ENCODE data around the gene CSN3. TPM values are rescaled to one million over a fixed set of nuclear protein-coding genes. Genes with fewer than 3 reads are reported as not detected.

CSN3 gene
- polyA plus RNA-seq, 1 of the 3 experiments (the other 2 are of a cell fraction), result not detected

GRCh38 chr4:70251250-70251944 lies 9.0 kb downstream of the CSN3 start:
- TF ChIP-seq USF2 (IDR thresholded peaks at IDR 0.05; ENCODE audit: borderline replicate concordance, low read depth, low read length) (no peak), PBX3 (IDR thresholded peaks at IDR 0.05) (no peak), SIN3A (IDR thresholded peaks at IDR 0.05; ENCODE audit: borderline replicate concordance, low read depth, low read length) (no peak), FOXM1 (IDR thresholded peaks at IDR 0.05; ENCODE audit: low read depth) (no peak), USF1 (IDR thresholded peaks at IDR 0.05; ENCODE audit: borderline replicate concordance, low read depth) (no peak), GABPA (IDR thresholded peaks at IDR 0.05; ENCODE audit: low read depth) (no peak), IRF3 (IDR thresholded peaks at IDR 0.05; ENCODE audit: low read depth, low read length) (no peak), YY1 (IDR thresholded peaks at IDR 0.05; ENCODE audit: low read depth) (no peak), RFX5 (IDR thresholded peaks at IDR 0.05; ENCODE audit: low read length) (no peak), RCOR1 (IDR thresholded peaks at IDR 0.05; ENCODE audit: low read length) (no peak), EZH2phosphoT487 (IDR thresholded peaks at IDR 0.05; ENCODE audit: borderline replicate concordance, low read depth) (no peak), REST (IDR thresholded peaks at IDR 0.05; ENCODE audit: low read depth, low read length) (no peak), ZBTB33 (IDR thresholded peaks at IDR 0.05; ENCODE audit: borderline replicate concordance, low read depth) (no peak), TCF12 (IDR thresholded peaks at IDR 0.05) (no peak), MAX (IDR thresholded peaks at IDR 0.05; ENCODE audit: low read depth) (no peak), CTCF (IDR thresholded peaks at IDR 0.05) (no peak), POLR2AphosphoS5 (IDR thresholded peaks at IDR 0.05; ENCODE audit: low read depth, low read length) (no peak), RAD21 (IDR thresholded peaks at IDR 0.05; ENCODE audit: low read length) (no peak)
- no peak overlapping the region for H3K4me3 ChIP-seq (ENCODE audit: low read depth in 2 of 2, low read length in 1 of 2)
- H4K20me1 ChIP-seq (ENCODE audit: insufficient read depth), result no peaks in the 10 kb centered on the region
- DNase-seq, result no peak
- WGBS (ENCODE audit: low lambda C conversion rate), result 5% methylated on average over 3 of the region's 3 CpGs
- no peak overlapping the region for H3K9ac ChIP-seq
- H3K36me3 ChIP-seq (replicated peaks in 1 of 2; ENCODE audit: control insufficient read depth in 1 of 2, insufficient read depth in 2 of 2, low read length in 1 of 2), result no peaks in the 10 kb centered on the region
- H3K4me1 ChIP-seq (ENCODE audit: control insufficient read depth in 1 of 2, insufficient read depth in 2 of 2, low read depth in 1 of 2, low read length in 1 of 2), result no peaks in the 10 kb centered on the region
- no peaks in the 10 kb centered on the region for H3K9me2 ChIP-seq
- ChIA-PET POLR2A (no interaction called here), CTCF (interaction anchor here (0.8 kb wide), 1 partner anchor 18 kb away, joined by 3 read pairs; no protein-coding TSS in a partner anchor)
- H3K27ac ChIP-seq (ENCODE audit: low read depth in 2 of 2, low read length in 1 of 2), result no peak overlapping the region
- H3K79me2 ChIP-seq (ENCODE audit: insufficient read depth), result no peaks in the 10 kb centered on the region
- no peaks in the 10 kb centered on the region for H3F3A ChIP-seq (replicated peaks; ENCODE audit: insufficient read depth)
- H3K9me3 ChIP-seq, result no peaks in the 10 kb centered on the region
- no peak overlapping the region for H3K4me2 ChIP-seq
- H2AFZ ChIP-seq (ENCODE audit: low read depth), result no peak overlapping the region
- H3K27me3 ChIP-seq (ENCODE audit: insufficient read depth), result no peaks in the 10 kb centered on the region
